Cardiac fibroblast (primary cell): ENCODE measurements around the gene RIBC2.

ENCODE experiments used
- DNase-seq, 2 donors: peaks; one replicate each; pipeline versions ENCODE4 v3.0.0 to v3.0.0-alpha.2; 2010; ENCODE audit warnings: low read depth in 2 of 2
- H3K4me3 ChIP-seq, 2 donors: replicated peaks in 1 of 2; 1 replicate in 1 of 2; 2 replicates in 1 of 2; pipeline ENCODE4 v1.5.1; 2011; ENCODE audit warnings: low read depth in 2 of 2, low read length in 2 of 2, mild to moderate bottlenecking in 2 of 2, moderate library complexity in 1 of 2
- CTCF ChIP-seq: IDR thresholded peaks from one replicate; pipeline ENCODE4 v1.5.1; 2011; ENCODE audit warnings: low read depth, mild to moderate bottlenecking, low read length, inconsistent platforms

The RIBC2 gene

GRCh38 chr22:45423524-45423923 lies 10.0 kb downstream of the RIBC2 start:
- no peak overlapping the region for H3K4me3 ChIP-seq
- DNase-seq, result no peak
- no peak for TF ChIP-seq CTCF

- no peak overlapping the region for H3K4me3 ChIP-seq
- TF ChIP-seq CTCF, result no peak
- no peak for DNase-seq
Measured at GRCh38 chr22:45424241-45424731, 10.8 kb downstream of the RIBC2 start.

- DNase-seq, result peak; percentile 15 to 35
- TF ChIP-seq CTCF, result no peak
- H3K4me3 ChIP-seq, result no peak overlapping the region
Measured at GRCh38 chr22:45425101-45425500, 11.6 kb downstream of the RIBC2 start.

- TF ChIP-seq CTCF, result no peak
- H3K4me3 ChIP-seq, result no peak overlapping the region
- DNase-seq, result no peak
Measured at GRCh38 chr22:45425531-45426265, 12.2 kb downstream of the RIBC2 start.

- H3K4me3 ChIP-seq, result no peak overlapping the region
- no peak for DNase-seq
- TF ChIP-seq CTCF, result no peak
Measured at GRCh38 chr22:45426387-45426786, 12.9 kb downstream of the RIBC2 start.

- no peak for DNase-seq
- no peak for TF ChIP-seq CTCF
- no peak overlapping the region for H3K4me3 ChIP-seq
Measured at GRCh38 chr22:45427114-45427513, 13.6 kb downstream of the RIBC2 start.
